GM18909 (cell line): ENCODE measurements around the gene EMP3.

Experiments
- ATAC-seq: cut with Tn5 transposase; IDR thresholded peaks from one replicate; pipeline ENCODE4 v1.9.1; 2021; ENCODE audit warnings: mild to moderate bottlenecking; ENCODE audit not compliant: unreplicated experiment, poor library complexity

The EMP3 gene

DNA sequence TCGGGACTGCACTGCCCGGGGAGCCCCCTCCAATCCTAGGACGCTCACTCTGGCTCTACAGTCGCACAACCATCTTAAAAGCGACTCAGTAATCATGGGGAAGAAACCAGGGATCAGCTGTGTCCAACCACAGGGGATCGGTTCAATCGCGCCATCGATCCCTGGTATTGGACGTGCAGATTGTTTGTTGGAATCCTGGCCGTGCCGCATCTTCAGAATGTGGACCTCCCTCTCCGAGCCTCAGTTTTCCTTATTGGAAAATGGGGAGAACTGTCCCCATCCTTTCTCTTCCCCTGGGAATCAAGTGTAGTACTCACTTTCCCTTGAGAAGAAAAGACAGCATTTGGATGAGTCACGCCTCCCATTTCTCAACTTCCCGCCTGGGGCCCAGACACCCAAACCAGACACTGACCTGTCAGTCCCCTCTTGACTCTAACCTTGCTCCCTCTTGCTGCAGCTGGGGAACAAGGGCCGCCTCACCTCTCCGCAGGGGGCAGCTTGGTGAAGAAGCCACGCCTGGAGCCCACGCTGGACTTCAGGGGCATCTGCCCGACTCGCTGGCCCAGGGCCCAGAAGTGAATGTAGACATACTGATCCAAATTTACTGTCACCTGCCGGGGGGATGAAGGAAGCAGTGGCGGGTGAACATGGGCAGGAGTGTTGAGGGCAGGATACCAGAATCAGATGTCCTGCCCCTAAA lies 17.6 kb downstream of the EMP3 start:
- no peak for ATAC-seq

DNA sequence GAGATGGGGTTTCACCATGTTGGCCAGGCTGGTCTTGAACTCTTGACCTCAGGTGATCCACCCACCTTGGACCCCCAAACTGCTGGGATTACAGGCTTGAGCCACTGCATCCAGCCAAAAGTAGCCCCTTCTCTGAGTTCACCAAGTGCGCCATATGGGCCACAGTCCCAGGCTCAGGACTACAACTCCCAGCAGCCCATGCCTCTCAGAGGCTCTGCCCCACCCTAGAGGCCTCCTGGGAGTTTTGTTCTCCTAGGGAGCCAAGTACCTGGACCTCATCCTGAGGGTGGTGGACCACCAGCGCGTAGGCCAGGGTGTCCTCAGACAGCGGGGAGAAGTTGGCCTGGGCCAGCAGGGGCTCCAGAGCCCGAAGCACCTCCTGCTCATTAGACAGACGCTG lies 19.5 kb downstream of the EMP3 start:
- ATAC-seq: no peak

DNA sequence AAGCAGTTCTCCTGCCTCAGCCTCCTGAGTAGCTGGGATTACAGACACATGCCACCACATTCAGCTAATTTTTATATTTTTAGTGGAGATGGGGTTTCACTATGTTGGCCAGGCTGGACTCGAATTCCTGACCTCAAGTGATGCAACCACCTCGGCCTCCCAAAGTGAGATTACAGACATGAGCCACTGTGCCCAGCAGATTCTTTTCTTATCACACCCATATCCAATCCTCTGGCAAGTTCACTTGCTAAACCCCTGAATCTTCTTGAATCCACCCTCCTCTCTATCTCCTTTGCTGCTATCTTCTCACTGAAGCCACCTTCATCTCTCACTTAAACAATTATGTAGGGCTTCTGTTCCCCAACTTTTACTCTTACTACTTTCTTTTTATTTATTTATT lies 20.8 kb downstream of the EMP3 start:
- no peak for ATAC-seq

DNA sequence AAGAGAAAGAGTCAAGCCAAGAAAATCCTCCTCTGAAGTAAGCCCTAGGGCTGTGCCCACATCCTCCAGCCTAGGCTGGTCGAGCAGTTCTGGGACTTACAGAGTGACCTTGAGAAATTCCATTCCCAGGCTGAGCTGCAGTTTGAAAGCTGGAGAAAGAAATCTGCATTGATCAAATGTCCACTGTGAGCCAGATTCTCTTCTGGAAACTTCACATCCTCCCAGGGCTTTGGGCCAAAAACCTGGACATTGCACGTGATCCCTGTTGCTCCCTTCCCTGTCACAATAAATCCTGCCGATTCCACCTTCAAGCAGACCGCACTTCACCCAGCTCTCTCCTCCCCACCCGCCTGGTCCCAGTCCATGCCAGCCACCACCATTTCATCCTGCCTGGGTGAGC lies 22.7 kb downstream of the EMP3 start:
- ATAC-seq: no peak

DNA sequence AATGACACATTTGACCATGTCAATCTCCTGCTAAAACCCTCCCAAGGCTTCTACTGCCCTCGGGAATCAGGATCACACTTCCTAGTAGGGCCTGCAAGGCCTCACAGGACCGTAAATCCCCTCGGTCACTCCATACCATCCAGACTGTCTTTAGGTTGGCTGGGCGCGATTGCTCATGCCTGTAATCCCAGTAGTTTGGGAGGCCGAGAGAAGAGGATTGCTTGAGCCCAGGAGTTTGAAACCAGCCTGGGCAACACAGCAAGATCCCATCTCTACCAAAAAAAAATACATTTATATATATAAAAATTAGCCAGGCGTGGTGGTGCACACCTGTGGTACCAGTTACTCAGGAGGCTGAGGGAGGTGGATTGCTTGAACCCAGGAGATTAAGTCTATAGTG lies 23.4 kb downstream of the EMP3 start:
- no peak for ATAC-seq

DNA sequence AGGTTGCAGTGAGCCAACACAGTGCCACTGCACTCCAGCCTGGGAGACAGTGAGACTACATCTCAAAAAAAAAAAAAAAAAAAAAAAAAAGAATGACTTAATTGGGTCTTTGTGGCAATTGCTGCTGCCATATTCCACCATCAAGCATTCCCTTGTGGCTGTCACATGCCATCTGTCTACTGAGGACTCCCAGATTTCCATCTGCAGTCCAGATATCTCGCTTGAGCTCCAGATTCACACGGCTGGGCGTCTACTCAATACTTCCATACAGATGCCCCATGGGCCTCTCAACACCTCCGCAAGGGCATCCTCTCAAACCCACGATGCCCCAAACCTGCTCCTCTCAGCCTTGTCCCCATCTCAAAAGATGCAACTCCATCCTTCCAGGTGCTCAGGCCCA lies 25.5 kb downstream of the EMP3 start:
- ATAC-seq: no peak

DNA sequence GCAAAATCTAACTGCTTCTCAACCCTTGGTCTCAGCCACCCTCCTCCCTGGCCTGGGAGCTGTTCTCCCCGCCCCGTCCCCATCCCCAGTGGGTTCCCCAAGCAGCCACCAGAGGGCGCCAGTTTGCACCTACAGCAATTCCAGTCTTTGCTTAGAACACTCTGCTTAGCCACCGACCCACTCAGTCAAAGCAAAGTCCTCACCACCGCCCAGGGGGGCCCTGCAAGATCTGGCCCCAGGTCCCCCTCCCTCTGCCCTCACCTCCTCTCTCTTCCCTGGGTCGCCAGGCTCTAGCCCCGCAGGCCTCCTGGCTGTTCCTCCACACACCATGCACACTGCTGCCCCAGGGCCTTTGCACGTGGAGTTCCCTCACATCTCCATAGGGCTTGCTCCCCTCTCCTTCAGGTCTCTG lies 26.0 kb downstream of the EMP3 start:
- ATAC-seq: no peak

DNA sequence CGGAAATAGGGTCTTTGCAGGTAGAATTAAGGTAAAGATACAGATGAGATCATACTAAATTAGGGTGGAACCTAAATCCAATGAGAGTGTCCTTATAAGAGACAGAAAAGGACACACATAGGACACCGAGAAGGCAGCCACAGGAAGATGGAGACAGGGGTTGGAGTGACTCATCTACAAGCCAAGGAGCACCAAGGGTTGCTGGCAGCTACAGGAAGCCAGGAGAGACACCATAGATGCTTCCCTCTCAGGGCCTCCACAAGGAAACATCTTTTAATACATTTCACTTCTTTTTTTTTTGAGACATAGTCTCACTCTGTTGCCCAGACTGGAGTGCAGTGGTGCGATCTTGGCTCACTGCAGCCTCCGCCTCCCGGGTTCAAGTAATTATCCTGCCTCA lies 28.3 kb downstream of the EMP3 start:
- no peak for ATAC-seq

DNA sequence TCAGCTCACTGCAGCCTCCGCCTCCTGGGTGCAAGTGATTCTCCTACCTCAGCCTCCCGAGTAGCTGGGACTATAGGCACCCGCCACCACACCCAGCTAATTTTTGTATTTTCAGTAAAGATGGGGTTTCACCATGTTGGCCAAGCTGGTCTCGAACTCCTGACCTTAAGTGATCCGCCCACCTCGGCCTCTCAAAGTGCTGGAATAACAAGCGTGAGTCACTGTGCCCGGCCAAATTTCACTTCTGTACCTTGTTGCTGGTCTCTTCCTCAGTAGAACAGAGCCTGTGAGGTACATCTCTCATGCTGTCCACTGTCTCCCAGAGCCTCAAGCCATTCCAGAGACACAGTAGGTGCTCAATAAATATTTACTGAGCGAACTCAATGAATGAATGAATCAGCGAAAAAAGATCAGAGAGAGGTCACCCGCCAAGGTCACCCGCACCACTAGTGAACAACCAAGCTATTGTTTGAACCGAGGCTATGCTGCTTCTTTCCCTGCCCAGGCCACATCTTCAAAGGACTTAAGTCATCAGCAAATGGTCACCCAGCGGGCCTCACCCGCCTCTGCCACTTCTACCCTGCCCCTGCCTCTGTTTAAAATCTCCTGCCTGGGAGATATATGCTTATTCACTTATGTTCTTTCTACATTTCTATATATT lies 29.1 kb downstream of the EMP3 start:
- no peak for ATAC-seq

DNA sequence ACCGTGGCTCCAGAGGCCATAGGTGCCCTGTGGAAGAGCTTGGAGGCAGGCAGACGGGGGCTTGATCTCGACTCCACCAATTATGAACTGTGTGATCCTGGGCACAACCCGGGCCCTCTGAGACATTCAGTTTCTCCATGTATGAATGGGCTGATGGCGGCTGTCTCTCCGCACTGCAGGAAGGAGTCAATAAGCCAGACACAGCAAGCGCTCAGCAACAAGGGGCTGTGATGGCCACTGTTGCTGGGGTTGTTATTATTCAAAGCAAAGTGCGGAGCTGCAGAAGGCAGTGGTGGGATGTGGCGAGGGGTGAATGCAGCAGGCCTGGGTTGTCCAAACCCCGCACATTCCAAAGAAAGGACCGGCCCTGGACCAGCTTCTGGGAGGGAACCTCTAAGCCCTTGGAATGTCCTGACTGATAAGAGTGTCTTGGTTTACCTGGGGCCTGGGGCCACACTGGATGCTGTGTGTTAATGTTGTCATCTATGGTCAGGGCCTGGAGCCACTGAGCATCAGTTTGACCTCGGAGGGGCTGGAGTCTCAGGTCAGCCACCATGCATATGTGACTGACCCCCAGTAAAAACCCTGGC lies 30.1 kb downstream of the EMP3 start:
- ATAC-seq: no peak

DNA sequence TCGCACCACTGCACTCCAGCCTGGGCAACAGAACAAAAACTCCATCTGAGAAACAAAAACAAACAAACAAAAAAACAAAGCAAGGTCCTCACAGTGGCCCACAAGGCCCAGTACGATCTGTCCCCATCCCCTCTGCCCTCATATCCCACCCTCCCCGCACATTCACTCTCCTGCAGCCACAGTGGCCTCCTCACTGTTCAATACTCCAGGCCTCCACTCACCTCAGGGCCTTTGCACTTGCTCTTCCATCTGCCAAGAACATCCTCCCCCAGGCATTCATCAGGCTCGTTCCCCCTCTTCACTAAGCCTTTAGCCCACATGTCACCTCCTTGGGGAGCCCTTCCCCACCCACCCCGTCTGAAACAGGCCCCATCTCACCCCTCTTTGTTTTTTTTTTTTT lies 33.8 kb downstream of the EMP3 start:
- ATAC-seq: no peak

DNA sequence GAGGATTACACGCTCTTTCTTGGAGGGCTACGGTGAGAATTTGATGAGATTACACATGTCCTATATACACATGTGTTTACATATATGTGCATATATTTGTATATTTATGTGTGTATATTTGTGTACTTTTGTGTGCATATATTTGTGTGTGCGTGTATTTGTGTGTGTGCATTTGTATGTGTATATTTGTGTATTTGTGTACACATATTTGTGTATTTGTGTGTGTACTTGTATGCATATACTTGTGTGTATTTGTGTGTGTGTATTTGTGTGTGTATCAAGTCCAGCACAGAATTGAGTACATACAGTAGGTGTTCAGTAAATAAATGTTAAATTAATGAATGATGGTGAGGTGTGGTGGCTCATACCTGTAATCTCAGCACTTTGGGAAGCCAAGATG lies 36.6 kb downstream of the EMP3 start:
- ATAC-seq: no peak

DNA sequence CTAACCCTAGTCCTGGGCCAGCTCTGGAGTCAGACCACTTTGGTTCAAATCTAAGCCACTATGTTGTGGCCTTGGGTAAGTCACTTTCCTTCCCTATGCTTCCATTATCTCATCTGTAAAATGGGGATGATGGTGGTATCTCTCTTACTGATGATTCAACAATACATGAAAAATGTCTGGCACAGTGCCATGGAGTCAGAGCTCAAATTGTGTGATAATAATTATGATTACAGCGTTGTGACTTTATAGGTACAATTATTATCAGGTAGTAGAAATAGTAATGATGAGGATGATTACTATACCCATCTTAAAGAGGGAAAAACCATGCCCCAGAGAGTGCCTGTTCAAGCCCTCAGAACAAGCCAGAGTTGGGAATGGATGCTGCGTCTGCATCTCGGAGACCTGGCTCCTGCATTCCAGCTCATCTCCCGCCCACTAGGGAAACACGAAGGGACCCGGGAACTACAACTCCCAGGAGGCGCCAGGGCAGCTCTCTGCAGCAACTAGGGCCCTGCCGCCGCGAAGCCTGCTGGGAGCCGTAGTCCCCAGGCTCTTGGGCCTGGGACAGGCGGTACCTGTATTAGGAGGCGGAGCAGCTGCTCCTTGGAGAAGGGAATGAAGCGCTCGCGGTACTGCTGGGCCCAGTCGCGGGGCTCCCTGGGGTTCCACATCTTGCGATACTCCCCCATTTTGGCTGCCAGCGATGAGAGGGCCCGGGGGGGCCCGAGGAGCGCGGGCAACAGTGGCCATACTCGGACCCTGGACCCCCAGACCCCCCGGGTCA lies 37.6 kb downstream of the EMP3 start:
- peak; percentile 58 for ATAC-seq

DNA sequence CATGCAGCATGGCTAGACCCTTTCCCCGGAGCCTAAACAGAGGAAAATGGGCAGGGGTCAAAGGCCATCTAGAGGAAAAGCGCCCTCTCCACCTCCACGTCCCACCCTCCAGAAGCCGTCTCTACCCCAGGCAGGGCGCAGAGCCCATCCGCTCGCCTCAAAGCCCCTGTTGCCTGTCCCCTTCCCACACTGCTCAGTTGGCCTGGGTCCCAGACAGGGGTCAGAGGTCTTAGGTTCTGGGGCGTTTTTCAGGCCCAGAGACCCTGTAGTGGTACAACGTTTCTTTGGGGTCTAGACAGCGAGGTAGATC lies 38.1 kb downstream of the EMP3 start:
- ATAC-seq: peak; percentile 18

DNA sequence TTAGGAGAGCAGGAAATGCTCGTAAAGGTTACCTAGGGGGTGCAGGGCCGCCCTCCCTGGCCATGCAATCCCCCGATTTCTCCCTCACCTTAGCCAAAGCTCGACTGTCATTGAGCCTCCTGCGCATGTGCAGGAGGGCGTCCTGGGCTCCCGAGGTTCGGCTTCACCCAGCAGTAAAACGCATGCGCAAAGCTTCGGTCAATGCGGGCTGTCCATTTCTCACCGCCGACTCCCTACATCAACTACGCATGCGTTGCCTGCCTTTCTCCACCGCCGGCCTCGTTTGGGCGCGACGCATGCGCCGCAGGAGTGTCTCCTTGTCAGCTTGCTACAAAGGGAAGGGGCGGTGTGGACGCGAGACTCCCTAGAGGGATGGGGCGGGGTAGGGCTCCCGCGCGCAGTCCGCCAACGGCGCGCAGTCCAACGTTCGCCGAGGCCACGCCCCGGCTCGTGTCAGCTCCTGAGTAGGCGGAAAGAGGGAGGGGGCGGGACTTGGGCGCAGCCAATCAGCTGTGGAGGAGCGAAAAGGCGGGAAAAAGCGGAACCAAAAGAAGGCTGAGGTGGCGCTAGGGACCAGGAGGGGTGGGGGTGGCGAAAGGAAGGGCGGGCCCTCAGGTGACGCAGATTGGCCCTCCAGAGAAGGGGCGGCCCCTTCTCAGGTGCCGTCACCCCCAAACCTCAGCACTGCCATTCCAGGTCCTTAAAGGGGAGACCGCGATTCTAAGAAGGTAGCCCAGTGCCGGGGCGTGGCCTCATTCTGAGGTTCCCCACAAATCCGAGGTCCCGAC lies 38.7 kb downstream of the EMP3 start, which contains the start of the genes SYNGR4 and TMEM143:
SYNGR4 (plus strand) TSS at position 558 of the 788 bp plus-strand sequence. CDS start 1,476 bp downstream, outside the sequence.
TMEM143 (minus strand) TSS at position 131 of the 788 bp plus-strand sequence; CDS start at position 111, 20 bp downstream.
- ATAC-seq: peak; percentile 83

DNA sequence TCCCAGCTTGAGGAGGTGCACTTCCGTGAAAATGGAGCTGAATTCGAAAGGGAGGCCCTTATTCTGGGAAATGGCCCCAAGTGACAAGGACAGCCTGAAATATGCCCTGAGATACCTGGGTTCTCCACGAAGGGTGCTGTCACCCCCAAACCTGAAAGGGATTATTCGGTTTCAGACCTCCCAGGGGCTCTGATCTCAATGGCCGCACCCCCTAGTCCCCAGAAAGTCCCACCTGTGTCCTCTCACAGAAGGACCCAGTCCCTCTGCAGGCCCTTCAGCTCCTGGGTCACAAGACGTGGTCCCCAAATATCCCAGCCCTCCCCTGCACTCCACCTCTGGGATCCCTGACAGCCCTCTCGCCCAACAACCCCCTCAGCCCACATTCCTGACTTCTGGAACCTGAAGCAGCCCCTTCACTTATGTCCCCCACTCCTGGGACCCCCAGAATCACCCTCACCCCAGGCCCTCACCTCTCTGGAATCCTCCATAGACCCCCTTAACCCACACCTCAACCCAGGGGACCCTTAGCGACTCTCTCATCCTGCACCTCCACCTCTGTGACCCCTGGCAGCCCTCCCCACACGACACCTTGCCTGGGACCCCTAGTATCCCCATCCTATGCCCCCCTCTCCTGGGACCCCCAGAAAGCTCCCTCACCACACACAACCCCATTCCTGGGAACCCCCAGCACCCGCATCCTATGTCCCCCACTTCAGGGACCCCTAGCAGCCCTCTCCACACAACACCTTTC lies 39.4 kb downstream of the EMP3 start:
- ATAC-seq: no peak

DNA sequence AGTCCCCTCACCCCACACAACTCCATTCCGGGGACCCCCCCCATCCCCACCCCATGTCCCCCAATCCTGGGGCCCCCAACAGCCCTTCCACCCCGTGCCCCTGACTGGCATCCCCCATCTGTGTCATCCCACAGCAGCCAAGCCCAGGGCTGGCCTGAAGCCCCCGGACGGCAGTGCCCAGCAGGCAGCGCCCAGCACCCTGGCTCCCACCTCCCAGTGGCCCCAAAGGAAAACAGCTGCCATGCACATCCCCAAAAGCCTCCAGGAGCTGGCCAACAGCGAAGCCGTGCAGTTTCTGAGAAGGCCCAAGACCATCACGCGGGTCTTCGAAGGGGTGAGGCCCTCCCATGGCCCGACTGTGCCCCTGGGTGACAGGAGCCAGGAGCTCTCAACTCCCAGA lies 40.2 kb downstream of the EMP3 start:
- no peak for ATAC-seq

DNA sequence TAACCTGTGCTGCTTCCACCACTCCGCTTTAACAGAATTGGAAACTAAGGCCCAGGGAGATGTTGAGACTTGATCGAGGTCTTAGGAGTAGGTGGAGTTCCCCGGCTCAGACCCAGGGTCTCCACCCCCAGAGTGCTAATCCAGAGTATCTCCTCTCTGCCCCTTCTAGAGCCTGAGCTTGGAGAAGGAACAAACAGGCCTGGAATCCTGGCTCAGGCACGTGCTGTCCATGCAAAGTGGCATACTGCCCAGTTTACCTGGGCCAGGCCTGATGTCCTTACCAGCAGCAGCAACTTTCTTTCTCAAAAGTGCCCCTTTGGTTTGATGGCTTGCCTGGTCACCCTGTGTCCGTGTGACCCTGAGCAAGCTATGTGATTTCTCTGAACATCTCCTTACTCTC lies 42.5 kb downstream of the EMP3 start:
- no peak for ATAC-seq

DNA sequence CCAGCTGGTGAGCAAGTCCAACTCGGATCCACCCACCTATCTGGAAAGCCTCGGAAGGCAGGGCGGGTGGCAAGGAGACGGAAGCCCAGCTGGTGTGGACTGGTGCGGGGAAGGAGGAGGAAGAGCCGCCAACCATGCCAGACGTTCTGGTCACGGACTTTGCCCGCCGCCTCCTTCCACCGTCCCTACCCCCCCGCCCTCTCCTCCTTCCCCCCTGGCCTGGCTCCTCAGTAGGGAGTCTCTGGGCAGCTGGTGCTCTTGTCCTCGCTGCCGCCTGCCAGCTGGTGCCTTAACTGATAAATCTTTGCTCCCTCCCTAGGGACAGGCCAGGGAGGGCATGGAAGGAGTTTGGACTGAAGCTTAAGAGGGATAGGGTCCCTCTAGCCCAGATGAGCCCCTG lies 43.6 kb downstream of the EMP3 start:
- no peak for ATAC-seq

DNA sequence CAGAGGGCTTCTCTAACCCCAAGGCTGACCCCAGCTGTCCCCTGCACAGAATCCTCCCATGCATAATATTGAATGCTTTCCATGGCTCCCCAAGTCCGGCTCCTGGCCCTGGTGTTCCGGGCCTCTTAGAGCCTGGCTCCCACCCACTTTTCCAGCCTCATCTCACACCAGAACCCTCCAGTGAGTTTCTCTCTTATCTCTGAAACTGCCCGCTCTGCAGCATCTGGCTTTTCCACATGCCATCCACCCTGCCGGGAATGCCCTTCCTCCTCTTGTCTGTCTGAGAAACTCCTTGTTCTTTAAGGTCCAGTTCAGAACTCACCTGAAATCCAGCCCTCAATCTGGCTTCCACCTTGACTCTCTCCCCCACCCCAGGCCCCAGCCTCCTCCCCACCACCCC lies 45.6 kb downstream of the EMP3 start:
- ATAC-seq: no peak
